ENCODE results near the gene INSM1.

Gene INSM1

GRCh38 chr20:20395087-20395486 lies 27.2 kb downstream of the INSM1 start:
- no peak for DNase-seq

DNA sequence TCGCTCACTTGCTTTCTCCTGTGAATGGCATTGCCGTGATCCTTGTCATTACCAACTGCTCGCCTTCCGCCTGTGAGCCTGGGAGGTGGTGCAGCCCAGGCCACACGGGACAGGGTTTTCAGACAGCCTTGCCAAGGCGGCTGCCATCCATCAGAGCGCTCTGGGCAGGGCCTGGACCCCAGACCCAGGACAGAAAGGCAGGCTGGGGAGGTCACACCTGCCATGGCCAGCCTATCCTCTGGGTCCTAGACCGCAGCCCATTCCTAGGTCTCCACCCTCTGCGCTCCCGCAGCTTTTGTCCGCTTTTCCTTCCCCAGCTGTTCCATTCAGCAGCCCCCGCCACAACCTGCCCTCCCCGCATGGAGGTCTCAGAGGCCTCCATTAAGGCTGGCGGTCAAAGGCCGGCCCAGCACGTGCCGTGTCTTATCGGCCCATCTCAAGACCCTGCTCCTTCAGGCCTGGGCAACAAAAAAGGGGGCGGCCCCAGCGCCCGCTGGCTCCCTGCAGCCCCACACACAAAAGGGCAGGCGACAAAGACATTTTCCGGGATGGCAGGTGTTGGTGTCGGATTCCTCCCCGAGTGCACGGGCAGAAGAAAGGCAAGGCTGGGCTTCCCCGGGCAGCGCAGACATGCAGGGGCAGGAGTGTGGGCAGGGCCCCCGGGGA lies 28.1 kb downstream of the INSM1 start:
- DNase-seq: no peak

GRCh38 chr20:20396794-20397193 lies 28.9 kb downstream of the INSM1 start:
- no peak for DNase-seq

DNA sequence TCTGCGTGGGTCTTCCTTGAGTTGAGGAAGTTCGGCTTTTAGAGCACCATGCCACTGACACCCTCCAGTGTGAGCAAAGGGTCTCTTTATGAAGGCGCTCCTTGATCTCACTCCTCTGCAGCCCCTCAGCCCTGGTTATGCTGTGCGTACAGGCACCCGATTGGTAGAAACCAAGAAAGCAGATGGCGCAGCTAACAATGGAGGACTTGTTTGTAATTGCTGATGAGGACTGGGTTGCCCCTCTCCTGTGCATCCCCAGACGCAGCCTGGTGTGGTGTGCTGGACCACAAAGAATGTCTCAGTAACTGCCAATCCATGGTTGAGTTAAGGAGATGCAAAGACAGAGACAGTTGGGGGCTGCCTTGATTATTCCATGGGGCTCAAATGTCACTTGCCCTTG lies 30.2 kb downstream of the INSM1 start:
- DNase-seq: no peak

DNA sequence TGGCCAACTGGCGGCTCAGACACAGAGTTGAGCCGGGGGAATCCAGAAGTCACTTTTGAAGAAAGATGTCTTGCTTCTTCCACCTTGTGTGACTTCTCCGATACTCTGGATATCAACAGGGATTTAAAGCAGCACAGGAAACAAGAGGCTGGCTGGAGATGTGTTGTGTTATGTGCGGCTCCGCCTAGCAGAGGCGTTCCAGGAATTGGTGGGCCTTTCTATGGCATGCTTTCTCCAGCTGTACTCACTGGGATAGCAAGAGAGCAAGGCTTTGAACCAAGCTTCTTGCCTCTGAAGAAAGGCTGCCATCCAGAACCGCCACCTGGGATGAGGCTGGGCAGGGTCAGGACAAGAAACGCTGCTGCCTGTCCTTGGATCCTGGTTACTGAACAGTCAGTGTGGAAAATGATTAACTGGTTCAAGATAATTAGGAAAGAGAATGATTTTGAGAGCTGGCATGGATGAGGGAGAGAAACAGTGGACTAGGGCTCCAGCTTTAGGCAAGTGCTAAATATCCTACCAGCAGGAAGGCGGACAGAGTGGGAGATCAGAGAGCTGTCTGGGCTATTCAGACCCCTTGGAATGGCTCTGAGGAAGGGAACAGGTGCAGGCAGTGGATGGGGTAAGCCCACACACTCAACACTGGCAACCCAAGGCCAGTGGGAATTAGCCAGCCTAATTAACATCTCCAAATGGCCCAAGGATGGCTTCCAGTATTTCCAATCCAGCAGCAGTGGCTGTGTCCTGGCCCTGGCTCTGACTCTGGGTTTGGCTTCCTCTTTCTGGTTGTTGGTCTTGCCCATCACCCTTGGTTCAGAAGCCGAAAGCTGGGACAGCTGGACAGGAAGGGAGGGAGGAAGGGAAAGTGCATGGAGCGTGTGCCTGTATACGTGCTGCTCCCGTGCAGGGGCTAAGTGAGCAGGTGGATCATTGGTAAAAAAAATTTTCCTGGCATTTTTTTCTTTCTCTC lies 31.9 kb downstream of the INSM1 start:
- DNase-seq: no peak

- DNase-seq: no peak
Observed at GRCh38 chr20:20401991-20402390, 34.1 kb downstream of the INSM1 start.

DNA sequence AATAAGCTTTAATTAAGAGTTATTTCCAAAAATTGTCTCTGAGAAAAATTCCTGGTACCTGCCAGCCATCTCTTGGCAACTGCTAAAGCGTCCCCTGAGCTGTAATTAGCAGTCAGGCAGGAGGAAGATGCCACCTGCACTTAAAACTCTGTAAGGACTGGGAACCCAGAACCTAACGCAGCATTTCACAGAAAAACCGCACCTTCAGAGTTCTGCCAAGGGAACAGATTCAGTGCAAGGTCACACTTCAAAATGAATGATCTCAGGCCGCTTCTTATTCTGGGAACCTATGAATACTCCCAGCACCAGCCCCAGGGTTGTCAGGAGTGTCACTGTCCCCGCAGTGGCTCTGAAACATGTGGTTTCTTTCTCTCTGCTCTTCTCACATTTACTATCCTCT lies 36.7 kb downstream of the INSM1 start:
- no peak for DNase-seq

DNA sequence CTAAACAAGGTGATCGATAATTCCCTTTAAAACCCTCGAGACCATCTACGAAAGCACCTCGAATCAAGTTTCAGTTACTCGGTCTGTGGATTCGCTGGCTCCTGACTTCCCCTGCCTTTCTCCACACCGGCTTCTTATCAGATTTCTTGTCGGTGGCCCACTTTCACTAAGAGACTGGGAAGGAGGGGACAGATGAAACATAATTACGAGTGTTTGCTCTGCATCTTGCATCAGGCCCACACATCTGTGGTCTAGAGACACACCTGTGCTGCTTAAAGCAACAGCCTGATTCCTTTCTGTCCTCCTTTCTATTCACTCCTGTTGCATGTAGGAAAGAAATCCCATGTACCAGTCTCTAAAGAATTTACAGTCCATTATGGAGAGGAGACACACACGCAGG lies 37.7 kb downstream of the INSM1 start:
- no peak for DNase-seq

- no peak for DNase-seq
Observed at GRCh38 chr20:20406306-20406705, 38.4 kb downstream of the INSM1 start.

DNA sequence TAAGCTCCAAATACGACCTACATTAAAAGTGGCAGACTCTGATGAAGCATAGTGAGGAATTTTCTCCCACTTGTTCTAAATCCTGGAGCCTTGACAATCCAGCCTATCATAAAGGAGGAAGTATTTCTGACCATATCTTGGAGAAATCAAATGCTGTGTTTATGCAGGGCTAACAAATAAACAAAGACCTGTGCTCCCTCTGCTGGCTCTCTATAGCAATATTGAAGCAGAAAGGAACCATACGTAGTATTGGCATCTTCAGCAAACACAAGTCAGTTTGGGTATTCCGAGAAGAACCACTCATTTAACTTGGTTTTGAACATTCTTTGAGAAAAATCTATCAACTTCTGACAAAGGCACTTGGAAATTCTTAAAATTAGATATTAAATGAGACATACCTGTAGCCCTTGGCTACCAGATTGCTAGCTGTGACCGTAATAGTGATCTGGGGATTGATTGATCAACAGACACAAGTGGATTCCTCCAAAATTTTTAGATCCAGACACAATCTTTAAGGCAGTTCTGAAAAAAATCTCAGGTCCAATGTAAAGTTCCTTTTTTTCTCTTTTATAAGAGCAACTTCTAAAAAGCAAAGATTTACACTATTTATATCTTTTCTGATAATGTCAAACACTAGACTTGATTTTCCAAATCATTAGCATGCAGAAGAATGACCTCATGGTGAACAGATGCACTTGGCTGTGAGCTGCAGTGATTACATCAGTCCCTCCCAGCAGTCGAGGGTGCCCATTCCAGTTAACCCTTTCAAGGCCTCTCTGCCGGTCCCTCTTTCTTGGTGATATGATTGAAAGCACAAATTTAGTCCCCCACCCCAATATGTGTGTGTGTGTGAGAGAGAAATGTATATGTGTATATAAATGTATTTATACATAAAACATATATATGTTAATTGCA lies 40.2 kb downstream of the INSM1 start:
- DNase-seq: no peak

DNA sequence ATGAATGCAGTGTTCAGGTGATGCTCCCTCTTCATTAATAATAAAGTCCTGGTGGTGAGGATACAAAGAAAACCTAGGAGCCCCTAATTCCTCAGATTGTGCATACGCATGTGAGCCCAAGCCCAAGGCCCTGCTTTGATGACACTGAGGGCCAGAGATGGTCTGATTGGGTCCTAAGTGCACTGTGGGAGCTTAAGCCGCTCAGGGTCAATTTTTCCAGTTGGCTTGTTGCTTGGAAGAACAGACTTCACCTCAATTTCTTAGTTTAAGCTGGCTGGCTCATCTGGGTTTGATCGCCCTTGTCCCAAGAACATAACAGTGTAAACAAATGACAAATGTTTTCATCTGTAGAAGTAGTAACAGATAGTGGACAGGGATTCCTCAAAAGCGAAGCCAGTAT lies 41.4 kb downstream of the INSM1 start:
- no peak for DNase-seq

- DNase-seq: no peak
Observed at GRCh38 chr20:20410678-20411077, 42.8 kb downstream of the INSM1 start.

- no peak for DNase-seq
Observed at GRCh38 chr20:20411402-20411801, 43.5 kb downstream of the INSM1 start.

- no peak for DNase-seq
Observed at GRCh38 chr20:20411836-20412235, 43.9 kb downstream of the INSM1 start.

DNA sequence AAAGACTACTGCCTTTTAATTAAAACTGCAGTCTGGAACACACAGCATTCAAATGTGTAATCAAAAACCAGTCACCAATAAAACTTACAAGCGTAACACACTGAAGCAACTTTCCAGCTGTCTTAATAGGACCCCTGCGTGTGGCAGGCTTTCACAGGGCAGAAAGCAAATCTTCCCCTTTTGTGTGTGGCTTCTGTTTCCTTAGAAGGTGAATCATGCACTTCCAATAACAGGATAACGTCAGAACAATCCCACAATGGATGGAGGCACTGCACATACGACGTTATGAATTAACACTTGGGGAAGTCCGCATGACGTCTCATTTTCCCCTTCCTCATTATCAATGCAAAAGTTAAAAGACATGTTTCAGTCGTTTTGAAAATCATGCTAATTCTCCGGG lies 44.8 kb downstream of the INSM1 start:
- no peak for DNase-seq

GRCh38 chr20:20413810-20414281 lies 45.9 kb downstream of the INSM1 start:
- DNase-seq: no peak

GRCh38 chr20:20414640-20415220 lies 46.8 kb downstream of the INSM1 start:
- DNase-seq: no peak

DNA sequence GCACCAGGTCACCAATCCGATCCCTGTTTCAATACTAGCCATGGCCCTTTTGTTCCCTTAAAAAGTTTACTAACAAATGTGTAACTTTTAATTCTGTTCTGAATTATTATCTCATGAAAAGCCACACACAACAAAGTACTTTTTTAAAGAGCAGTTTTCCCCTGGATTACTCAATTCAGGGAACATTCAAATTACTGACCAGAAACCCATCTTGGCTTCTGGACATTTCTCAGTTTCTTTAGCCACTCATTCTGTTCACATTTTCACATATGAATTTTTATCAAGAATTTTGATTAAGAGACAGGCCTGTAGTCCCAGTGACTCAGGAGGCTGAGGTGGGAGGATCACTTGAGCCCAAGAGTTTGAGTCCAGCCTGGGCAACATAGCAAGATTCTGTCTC lies 47.4 kb downstream of the INSM1 start:
- DNase-seq: no peak

- no peak for DNase-seq
Observed at GRCh38 chr20:20417876-20418676, 50.2 kb downstream of the INSM1 start.
